ENCODE data around the gene UBE2S. TPM values are rescaled to one million over a fixed set of nuclear protein-coding genes. Genes with fewer than 3 reads are reported as not detected.

UBE2S gene
- total and polyA plus RNA-seq, 2 donors (not counting 1 experiment from before 2014, with no cell fraction given), result 20.6 to 72.7 TPM

- no peak for ATAC-seq (ENCODE audit: low read depth)
- TF ChIP-seq CTCF (IDR thresholded peaks at IDR 0.05), result no peak
- TF ChIP-seq EZH2 (IDR thresholded peaks at IDR 0.05; ENCODE audit: borderline replicate concordance, insufficient read depth, low read depth, low read length, poor library complexity, severe bottlenecking), result no peak
- H3K9ac ChIP-seq (ENCODE audit: low read length), result no peak overlapping the region
- Mint-ChIP-seq H3K27ac (no peak overlapping the region), H3K4me3 (no peak overlapping the region), H3K4me1 (peaks cover 9% of the 10 kb centered on the region), H3K27me3 (peaks cover 31% of the 10 kb centered on the region), H3K9me3 (ENCODE audit: insufficient read depth) (no peaks in the 10 kb centered on the region)
- H4K20me1 ChIP-seq (ENCODE audit: control insufficient read depth, insufficient read depth, low read length, poor library complexity, severe bottlenecking), result no peaks in the 10 kb centered on the region
- DNase-seq, result no peak
- intact Hi-C loops (cut with micrococcal nuclease), result no loop called here
- H3K4me3 ChIP-seq (ENCODE audit: control extremely low read depth in 1 of 5, extremely low read depth in 1 of 5, insufficient read depth in 1 of 5, low read depth in 2 of 5, low read length in 4 of 5), result no peak overlapping the region
- H3K9me3 ChIP-seq (ENCODE audit: control extremely low read depth in 1 of 3, control insufficient read depth in 2 of 3, insufficient read depth in 1 of 3, low read length in 2 of 3), result peaks cover 0 to 21% (median 0%) of the 10 kb centered on the region in 3 donors
- POLR2A ChIA-PET, result no interaction called here
- no peak overlapping the region for H2AFZ ChIP-seq (ENCODE audit: insufficient read depth, low read depth, low read length, poor library complexity, severe bottlenecking)
- WGBS (ENCODE audit: insufficient coverage), result 61% methylated on average over 9 of the region's 9 CpGs
- H3K4me2 ChIP-seq (replicated peaks; ENCODE audit: low read depth, low read length, poor library complexity, severe bottlenecking), result no peak overlapping the region
- peaks cover 0 to 72% (median 30%) of the 10 kb centered on the region in 4 experiments for H3K27me3 ChIP-seq (replicated peaks in 1 of 4; ENCODE audit: control extremely low read depth in 1 of 4, control insufficient read depth in 3 of 4, insufficient read depth in 4 of 4, low read length in 3 of 4)
- no peak overlapping the region for H3K27ac ChIP-seq (ENCODE audit: low read length in 2 of 2)
- H3K4me1 ChIP-seq (ENCODE audit: control insufficient read depth in 2 of 2, insufficient read depth in 2 of 2, low read length in 2 of 2), result peaks cover 15 to 17% of the 10 kb centered on the region in 2 donors
- no peaks in the 10 kb centered on the region for H3K36me3 ChIP-seq (replicated peaks in 1 of 2; ENCODE audit: control extremely low read depth in 1 of 2, control insufficient read depth in 1 of 2, extremely low read depth in 1 of 2, insufficient read depth in 2 of 2, low read length in 1 of 2)
- CTCF ChIA-PET, result interaction anchor here (0.9 to 1.0 kb wide), 2 partner anchors 11 to 232 kb away, joined by 3 read pairs; no protein-coding TSS in a partner anchor
- H3K79me2 ChIP-seq (ENCODE audit: control insufficient read depth, insufficient read depth, low read length), result no peaks in the 10 kb centered on the region
Observed at GRCh38 chr19:55373306-55373992, 34.1 kb downstream of the UBE2S start.

DNA sequence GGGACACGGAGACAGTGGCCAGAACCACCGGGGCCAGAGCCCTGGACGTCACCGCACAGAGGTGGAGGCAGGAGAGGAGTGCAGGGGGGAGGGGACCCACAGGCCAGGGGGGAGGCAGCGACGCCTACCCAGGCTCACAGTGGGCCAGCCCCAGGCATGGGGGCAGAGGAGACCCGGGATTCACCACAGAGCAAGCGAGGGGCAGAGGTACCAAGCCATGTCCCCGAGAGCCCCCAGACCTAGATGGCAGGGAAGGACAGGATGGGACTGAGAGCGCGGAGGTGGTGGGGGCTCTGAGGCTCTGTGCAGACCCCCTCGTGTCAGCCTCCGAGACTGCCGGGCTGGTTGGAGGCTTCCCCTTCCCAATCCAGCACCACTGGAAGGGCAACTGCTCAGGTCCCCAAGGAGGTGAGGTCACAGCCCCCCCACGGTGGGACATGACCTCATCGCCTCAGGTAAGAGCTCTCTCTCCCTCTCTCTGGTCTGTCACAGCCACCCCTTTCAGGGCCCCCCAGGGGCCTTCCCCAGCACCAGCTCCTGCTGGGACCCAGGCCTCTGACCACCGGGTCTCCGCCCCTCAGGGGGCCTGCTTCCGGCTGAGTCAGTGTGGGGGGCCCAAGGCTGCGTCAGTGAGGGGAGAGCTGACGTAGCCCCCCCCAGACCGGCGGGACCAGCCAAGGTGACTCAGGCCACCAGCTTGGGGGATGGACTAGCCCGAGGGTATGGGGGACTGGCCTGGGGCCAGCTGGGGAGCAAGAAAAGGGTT, 35.1 kb downstream of the UBE2S start:
- Histone ChIP-seq H4K20me1 (ENCODE audit: control insufficient read depth, insufficient read depth, low read length, poor library complexity, severe bottlenecking) (no peaks in the 10 kb centered on the region), H3K9me3 (ENCODE audit: control extremely low read depth in 1 of 3, control insufficient read depth in 2 of 3, insufficient read depth in 1 of 3, low read length in 2 of 3) (peaks cover 0 to 24% (median 0%) of the 10 kb centered on the region in 3 donors), H3K9ac (ENCODE audit: low read length) (no peak overlapping the region), H3K4me2 (replicated peaks; ENCODE audit: low read depth, low read length, poor library complexity, severe bottlenecking) (no peak overlapping the region), H3K36me3 (replicated peaks in 1 of 2; ENCODE audit: control extremely low read depth in 1 of 2, control insufficient read depth in 1 of 2, extremely low read depth in 1 of 2, insufficient read depth in 2 of 2, low read length in 1 of 2) (no peaks in the 10 kb centered on the region), H3K4me1 (ENCODE audit: control insufficient read depth in 2 of 2, insufficient read depth in 2 of 2, low read length in 2 of 2) (peaks cover 15 to 17% of the 10 kb centered on the region in 2 donors), H3K79me2 (ENCODE audit: control insufficient read depth, insufficient read depth, low read length) (no peaks in the 10 kb centered on the region), H3K27ac (ENCODE audit: low read length in 2 of 2) (no peak overlapping the region), H3K27me3 (replicated peaks in 1 of 4; ENCODE audit: control extremely low read depth in 1 of 4, control insufficient read depth in 3 of 4, insufficient read depth in 4 of 4, low read length in 3 of 4) (peaks cover 0 to 82% (median 36%) of the 10 kb centered on the region in 4 experiments), H3K4me3 (ENCODE audit: control extremely low read depth in 1 of 5, extremely low read depth in 1 of 5, insufficient read depth in 1 of 5, low read depth in 2 of 5, low read length in 4 of 5) (no peak overlapping the region), H2AFZ (ENCODE audit: insufficient read depth, low read depth, low read length, poor library complexity, severe bottlenecking) (no peak overlapping the region)
- intact Hi-C loops (cut with micrococcal nuclease), result no loop called here
- no peak overlapping the region for H3K4me3 Mint-ChIP-seq
- no peak for DNase-seq
- H3K27me3 Mint-ChIP-seq, result peaks cover 34% of the 10 kb centered on the region
- no peak for ATAC-seq (ENCODE audit: low read depth)
- H3K9me3 Mint-ChIP-seq (ENCODE audit: insufficient read depth), result no peaks in the 10 kb centered on the region
- peaks cover 9% of the 10 kb centered on the region for H3K4me1 Mint-ChIP-seq
- 44% methylated on average over 22 of the region's 24 CpGs for WGBS (ENCODE audit: insufficient coverage)
- ChIA-PET POLR2A (no interaction called here), CTCF (interaction anchor here (1.0 kb wide), 1 partner anchor 231 kb away, joined by 3 read pairs; no protein-coding TSS in a partner anchor)
- TF ChIP-seq EZH2 (IDR thresholded peaks at IDR 0.05; ENCODE audit: borderline replicate concordance, insufficient read depth, low read depth, low read length, poor library complexity, severe bottlenecking), result no peak
- no peak for TF ChIP-seq CTCF (IDR thresholded peaks at IDR 0.05)
- no peak overlapping the region for H3K27ac Mint-ChIP-seq
